GM12891 (cell line): ENCODE data around the gene ZBTB16.

Experiments
- POLR2A ChIP-seq: IDR thresholded peaks from 2 replicates; pipeline ENCODE4 v1.6.1; 2011; ENCODE audit warnings: low read depth, low read length, control low read depth
- POLR2AphosphoS5 ChIP-seq: IDR thresholded peaks from 2 replicates; pipeline ENCODE4 v1.6.1; 2011; ENCODE audit warnings: low read depth, low read length, control low read depth

DNA sequence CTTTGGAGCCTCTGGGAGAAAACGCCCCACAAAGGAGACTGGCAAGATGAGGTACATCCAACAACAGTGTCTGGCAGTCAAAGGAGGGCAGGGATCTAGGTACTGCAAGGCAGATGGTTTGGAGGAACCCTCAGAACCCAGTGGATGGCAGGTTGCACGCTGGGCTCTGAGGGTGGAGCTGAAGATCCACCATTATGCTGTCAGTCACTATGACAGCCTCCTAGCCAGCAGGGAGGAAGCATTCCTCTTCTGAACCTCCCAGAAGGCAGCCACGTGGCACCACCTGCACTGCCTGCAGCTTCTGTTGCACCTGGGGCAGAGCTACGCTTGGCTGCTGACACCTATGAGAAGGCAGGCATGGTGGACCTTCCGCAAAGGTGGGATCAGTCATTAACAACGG lies 44.4 kb upstream of the ZBTB16 start:
- no peak for TF ChIP-seq POLR2A
- TF ChIP-seq POLR2AphosphoS5: no peak
